SK-N-SH (cell line): ENCODE measurements around the gene SCTR. TPM values are rescaled to one million over a fixed set of nuclear protein-coding genes. Genes with fewer than 3 reads are reported as not detected.

Source experiments
- CTCF ChIA-PET: fragments of 300-600, 350-600 bp; formaldehyde crosslinking; extraction: SDS; loops from one replicate; lab custom pipeline; 2021; lab: Yijun Ruan, JAX
- POLR2A ChIA-PET: fragments of 350-600 bp; sonication (Branson Sonifier 250); formaldehyde crosslinking; extraction: SDS; loops from one replicate; lab custom pipeline; 2020; ENCODE audit warnings: antibody characterized with exemption, inconsistent platforms; lab: Yijun Ruan, JAX
- DNase-seq: peaks from one replicate; pipeline ENCODE4 v3.0.0; 2012
- H2AFZ ChIP-seq: fragments of 200-600 bp; sonication (generic); 2 replicates; pipeline ENCODE4 v1.8.1; 2016; ENCODE audit warnings: antibody characterized with exemption, mild to moderate bottlenecking, low read depth
- H3F3A ChIP-seq: fragments of 200-600 bp; sonication (generic); replicated peaks from 2 replicates; pipeline ENCODE3; 2016; ENCODE audit warnings: antibody characterized with exemption, mild to moderate bottlenecking; ENCODE audit not compliant: insufficient read depth
- H3K27ac ChIP-seq, 2 experiments: fragments of 200-500 bp in 1 of 2; fragments of 200-600 bp in 1 of 2; sonication (Bioruptor generic) in 1 of 2; sonication (generic), shearing (Covaris generic) in 1 of 2; 2 replicates each; pipeline versions ENCODE4 v1.5.1 to v1.6.1; 2014 to 2016; ENCODE audit warnings: low read depth in 2 of 2, inconsistent platforms in 1 of 2, low read length in 1 of 2, mild to moderate bottlenecking in 1 of 2, mixed read lengths in 1 of 2
- H3K27me3 ChIP-seq: fragments of 200-600 bp; sonication (generic), shearing (Covaris generic); 2 replicates; pipeline ENCODE4 v1.6.1; 2016; ENCODE audit warnings: mixed run types; ENCODE audit not compliant: insufficient read depth
- H3K36me3 ChIP-seq, 2 experiments: fragments of 200-500 bp in 1 of 2; fragments of 200-600 bp in 1 of 2; sonication (Bioruptor generic) in 1 of 2; sonication (generic) in 1 of 2; replicated peaks in 1 of 2; 2 replicates each; pipeline versions ENCODE3 to v1.5.1; 2014 to 2016; ENCODE audit warnings: low read length in 1 of 2, mild to moderate bottlenecking in 1 of 2; ENCODE audit not compliant: insufficient read depth in 2 of 2, control insufficient read depth in 1 of 2
- H3K4me1 ChIP-seq, 2 experiments: fragments of 200-500 bp in 1 of 2; fragments of 200-600 bp in 1 of 2; sonication (Bioruptor generic) in 1 of 2; sonication (generic), shearing (Covaris generic) in 1 of 2; 2 replicates each; pipeline versions ENCODE4 v1.5.1 to v1.6.1; 2014 to 2016; ENCODE audit warnings: low read depth in 1 of 2, low read length in 1 of 2, mixed run types in 1 of 2; ENCODE audit not compliant: insufficient read depth in 2 of 2, control insufficient read depth in 1 of 2
- H3K4me2 ChIP-seq: fragments of 200-600 bp; sonication (generic), shearing (Covaris generic); 2 replicates; pipeline ENCODE4 v1.6.1; 2017; ENCODE audit warnings: mixed run types
- H3K4me3 ChIP-seq, 2 experiments: fragments of 200-500 bp in 1 of 2; fragments of 200-600 bp in 1 of 2; sonication (Bioruptor generic) in 1 of 2; sonication (generic), shearing (Covaris generic) in 1 of 2; 2 replicates each; pipeline versions ENCODE4 v1.5.1 to v1.8.1; 2014 to 2016; ENCODE audit warnings: low read depth in 2 of 2, inconsistent platforms in 1 of 2, low read length in 1 of 2, mild to moderate bottlenecking in 1 of 2, mixed read lengths in 1 of 2, moderate library complexity in 1 of 2
- H3K79me2 ChIP-seq: fragments of 200-600 bp; sonication (generic); 2 replicates; pipeline ENCODE4 v1.8.1; 2017; ENCODE audit warnings: mild to moderate bottlenecking; ENCODE audit not compliant: insufficient read depth
- H3K9ac ChIP-seq: fragments of 200-600 bp; sonication (generic); 2 replicates; pipeline ENCODE4 v1.6.1; 2017; ENCODE audit warnings: mixed run types
- H3K9me2 ChIP-seq: fragments of 200-600 bp; sonication (generic); 2 replicates; pipeline ENCODE4 v1.6.1; 2017; ENCODE audit warnings: mixed run types
- H3K9me3 ChIP-seq: fragments of 200-600 bp; sonication (generic); 2 replicates; pipeline ENCODE4 v1.6.1; 2017; ENCODE audit warnings: mixed run types, mild to moderate bottlenecking, moderate library complexity
- H4K20me1 ChIP-seq: fragments of 200-600 bp; sonication (generic); 2 replicates; pipeline ENCODE4 v1.6.1; 2017; ENCODE audit warnings: mild to moderate bottlenecking, mixed run types; ENCODE audit not compliant: insufficient read depth
- CHD2 ChIP-seq: fragments of 150-350 bp; IDR thresholded peaks from 2 replicates; pipeline ENCODE4 v1.6.1; 2018; ENCODE audit warnings: low read length; ENCODE audit not compliant: partially characterized antibody
- EZH2phosphoT487 ChIP-seq: fragments of 200-600 bp; sonication (generic); IDR thresholded peaks from 2 replicates; pipeline ENCODE4 v1.6.1; 2017; ENCODE audit warnings: low read depth, mixed run types, mild to moderate bottlenecking, antibody characterized with exemption, moderate library complexity, borderline replicate concordance
- FOXM1 ChIP-seq: IDR thresholded peaks from 2 replicates; pipeline ENCODE4 v1.4.0; 2012; ENCODE audit warnings: low read depth, mild to moderate bottlenecking
- IRF3 ChIP-seq: fragments of 150-350 bp; IDR thresholded peaks from 2 replicates; pipeline ENCODE4 v1.6.1; 2016; ENCODE audit warnings: mild to moderate bottlenecking, low read depth, low read length
- MEF2A ChIP-seq: IDR thresholded peaks from 2 replicates; pipeline ENCODE4 v1.4.0; 2012; ENCODE audit warnings: low read depth, borderline replicate concordance
- NRF1 ChIP-seq: IDR thresholded peaks from 2 replicates; pipeline ENCODE4 v1.6.1; 2012; ENCODE audit warnings: low read depth, mild to moderate bottlenecking, low read length
- PBX3 ChIP-seq: IDR thresholded peaks from 2 replicates; pipeline ENCODE4; 2012
- POLR2AphosphoS5 ChIP-seq: IDR thresholded peaks from 2 replicates; pipeline ENCODE4 v1.6.1; 2012; ENCODE audit warnings: low read depth, low read length
- RCOR1 ChIP-seq: fragments of 150-350 bp; IDR thresholded peaks from 2 replicates; pipeline ENCODE4 v1.6.1; 2017; ENCODE audit warnings: antibody characterized with exemption, low read length
- SMC3 ChIP-seq: IDR thresholded peaks from 2 replicates; pipeline ENCODE4 v1.6.1; 2012; ENCODE audit warnings: low read depth, low read length, improper control_type of control experiment
- TAF1 ChIP-seq: IDR thresholded peaks from 2 replicates; pipeline ENCODE4 v1.6.1; 2012; ENCODE audit warnings: low read depth, mild to moderate bottlenecking, low read length, moderate library complexity, borderline replicate concordance
- ZBTB33 ChIP-seq: IDR thresholded peaks from 2 replicates; pipeline ENCODE4 v1.4.0; 2012; ENCODE audit warnings: low read depth, borderline replicate concordance
- WGBS: methylation state at CpG from one replicate; pipeline ENCODE4 v1.1.6; 2017; ENCODE audit warnings: low lambda C conversion rate; 5-methylcytosine and 5-hydroxymethylcytosine counted together
- polyA plus RNA-seq, 3 experiments: library from polyadenylated mRNA; depleted of rRNA; stranded (reverse); fragments of >200 nt; gene quantifications; 2 replicates each; pipeline ENCODE4 v1.2.3, GENCODE V29; 2012

SCTR gene
- polyA plus RNA-seq (2012; rRNA removed): not detected in 2 replicates
- not detected in 2 replicates for polyA plus RNA-seq (2012; cell fraction: cytosol; rRNA removed)
- not detected in 2 replicates for polyA plus RNA-seq (2012; cell fraction: nucleus; rRNA removed)

- Histone ChIP-seq H3K36me3 (no peaks in the 10 kb centered on the region), H3K27me3 (peaks cover 39% of the 10 kb centered on the region), H3K9me3 (no peaks in the 10 kb centered on the region), H2AFZ (no peak within 1 kb of the TSS), H3K79me2 (no peaks in the 10 kb centered on the region), H3F3A (no peaks in the 10 kb centered on the region), H3K4me1 (peaks cover 0 to 9% of the 10 kb centered on the region in 2 experiments; a peak in 2 of 4 replicates), H3K27ac (no peak within 1 kb of the TSS), H3K9me2 (no peaks in the 10 kb centered on the region), H3K4me2 (no peak within 1 kb of the TSS), H4K20me1 (no peaks in the 10 kb centered on the region), H3K4me3 (peak within 1 kb of the TSS in 1 of 2 experiments; percentile 22; a peak in 1 of 4 replicates), H3K9ac (no peak within 1 kb of the TSS)
- TF ChIP-seq IRF3 (no peak), EZH2phosphoT487 (no peak)
- DNase-seq: peak; percentile 75
- 2% methylated on average over 23 of the region's 74 CpGs for WGBS
- POLR2A ChIA-PET: no interaction called here
- CTCF ChIA-PET: interaction anchor here (0.7 to 1.7 kb wide), 5 partner anchors 9 to 137 kb away, joined by 3 to 6 read pairs (median 3); no protein-coding TSS in a partner anchor
Measured at GRCh38 chr2:119523952-119524694, at the start of gene SCTR. Gene SCTR, minus strand, starts transcription at chr2:119524483. Its CDS starts 257 bp downstream, at chr2:119524226.

- H3F3A ChIP-seq: no peaks in the 10 kb centered on the region
Measured at GRCh38 chr2:119567292-119567691, 43.0 kb upstream of the SCTR start.

GRCh38 chr2:119565481-119565880, 41.2 kb upstream of the SCTR start:
- Histone ChIP-seq H3K9ac (no peak overlapping the region), H4K20me1 (no peaks in the 10 kb centered on the region), H3F3A (no peaks in the 10 kb centered on the region), H3K9me2 (no peaks in the 10 kb centered on the region), H3K79me2 (no peaks in the 10 kb centered on the region), H3K36me3 (no peaks in the 10 kb centered on the region), H3K27me3 (no peaks in the 10 kb centered on the region), H2AFZ (no peak overlapping the region), H3K4me3 (no peak overlapping the region), H3K4me1 (no peaks in the 10 kb centered on the region), H3K4me2 (no peak overlapping the region), H3K27ac (no peak overlapping the region), H3K9me3 (no peaks in the 10 kb centered on the region)
- no peak for DNase-seq
- CTCF ChIA-PET: no interaction called here
- 51% methylated on average over 2 of the region's 2 CpGs for WGBS
- POLR2A ChIA-PET: no interaction called here
- TF ChIP-seq RCOR1: no peak
- TF ChIP-seq NRF1: no peak
- no peak for TF ChIP-seq MEF2A
- no peak for TF ChIP-seq FOXM1
- TF ChIP-seq IRF3: no peak
- TF ChIP-seq CHD2: no peak
- TF ChIP-seq TAF1: no peak
- TF ChIP-seq POLR2AphosphoS5: no peak
- TF ChIP-seq ZBTB33: no peak
- TF ChIP-seq SMC3: no peak

More at GRCh38 chr2:119567292-119567691, 43.0 kb upstream of the SCTR start:
- H2AFZ ChIP-seq: no peak overlapping the region
- TF ChIP-seq PBX3: no peak
- TF ChIP-seq, all 33 proteins: peak for 0
- Histone ChIP-seq H3K36me3 (no peaks in the 10 kb centered on the region), H3K27me3 (no peaks in the 10 kb centered on the region), H3K4me1 (no peaks in the 10 kb centered on the region), H3K9me2 (no peaks in the 10 kb centered on the region), H3K4me2 (no peak overlapping the region), H3K4me3 (no peak overlapping the region), H4K20me1 (no peaks in the 10 kb centered on the region), H3K9ac (no peak overlapping the region), H3K9me3 (no peaks in the 10 kb centered on the region), H3K79me2 (no peaks in the 10 kb centered on the region), H3K27ac (no peak overlapping the region)
- DNase-seq: no peak
- CTCF ChIA-PET: interaction anchor here (1.0 kb wide), 1 partner anchor 74 kb away, joined by 3 read pairs; no protein-coding TSS in a partner anchor
- POLR2A ChIA-PET: no interaction called here
